Loucy (cell line): ENCODE measurements around the gene ZNF277.

Experiments used
- CTCF ChIP-seq: fragments of 200-600 bp; sonication (generic); conservative IDR thresholded peaks from 2 replicates; pipeline ENCODE4 v1.5.1; 2014; ENCODE audit warnings: mild to moderate bottlenecking, antibody characterized with exemption, low read length
- EZH2phosphoT487 ChIP-seq: fragments of 200-600 bp; IDR thresholded peaks from 2 replicates; pipeline ENCODE4 v1.6.1; 2018; ENCODE audit warnings: antibody characterized with exemption, mild to moderate bottlenecking, moderate library complexity, borderline replicate concordance

DNA sequence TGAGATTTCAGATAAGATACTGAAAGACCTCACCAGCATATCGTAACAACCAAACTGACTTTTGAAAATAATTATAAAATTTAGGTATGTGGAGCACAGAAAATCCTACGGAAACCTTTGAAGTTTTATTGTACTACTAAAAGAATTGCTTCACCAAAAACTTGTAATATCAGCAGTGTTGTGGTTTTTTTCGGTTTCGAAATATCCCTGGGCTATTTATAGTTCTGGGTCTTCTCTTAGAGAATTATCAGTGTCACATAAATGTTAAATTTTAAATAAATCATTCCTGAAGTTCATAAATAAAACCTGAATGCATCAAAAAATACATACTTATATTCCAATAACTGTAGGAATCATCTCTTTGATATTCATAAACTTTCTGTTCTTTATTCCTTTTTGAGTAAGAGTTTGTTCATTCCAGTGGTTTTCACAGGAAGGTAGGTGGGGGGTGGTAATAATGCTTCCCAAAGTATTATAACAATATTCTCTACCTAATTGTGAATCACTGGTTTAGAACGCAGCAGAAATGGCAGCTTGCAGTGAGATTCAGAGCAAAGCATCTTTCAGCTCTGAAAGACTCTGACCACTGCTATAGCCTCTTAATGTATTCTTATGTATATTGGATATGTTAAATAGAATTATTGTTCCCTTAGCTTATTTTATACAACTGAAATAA lies 60.2 kb downstream of the ZNF277 start:
- no peak for TF ChIP-seq CTCF
- TF ChIP-seq EZH2phosphoT487 = no peak
